ENCODE results near the gene SNX33. TPM values are rescaled to one million over a fixed set of nuclear protein-coding genes. Genes with fewer than 3 reads are reported as not detected.
"Not testable (repeated sequence)": the region's sequence is repeated elsewhere in the genome, so short reads cannot be mapped to it uniquely, and the experiment has no call there.

The SNX33 gene
- total and polyA plus RNA-seq, 3 donors from 2014 or later, result 8.3 to 11.5 (median 10.5) TPM

- DNase-seq, result no peak
- peaks cover 13% of the 10 kb centered on the region for H3K4me1 ChIP-seq
- H3K27me3 ChIP-seq, result no peaks in the 10 kb centered on the region
- no peak overlapping the region for H3K4me3 ChIP-seq
- TF ChIP-seq POLR2A (IDR thresholded peaks at IDR 0.05), result no peak
- TF ChIP-seq CTCF (IDR thresholded peaks at IDR 0.05), result no peak
- H3K36me3 ChIP-seq (ENCODE audit: low read depth, missing control alignments), result no peaks in the 10 kb centered on the region
- intact Hi-C loops (cut with DNase I; ENCODE audit: low total_unique reads), result loop anchor here (10.0 kb wide), 1 partner anchor 258 kb away; the partner anchor contains the start of gene MAN2C1
- peak overlapping the region in 1 of 2 donors; percentile 13 for H3K27ac ChIP-seq
- WGBS, 2 donors, result 71 to 76% methylated on average over 2 of the region's 2 CpGs
- no peaks in the 10 kb centered on the region for H3K9me3 ChIP-seq
Observed at GRCh38 chr15:75622505-75622904, 25.2 kb upstream of the SNX33 start.

- 1 to 2% methylated on average over 16 to 39 of the region's 47 CpGs for WGBS, 2 donors
- intact Hi-C loops (cut with DNase I; ENCODE audit: low total_unique reads), result loop anchor here (10.0 kb wide), 1 partner anchor 261 kb away; the partner anchor contains the start of gene MAN2C1
- peaks cover 10% of the 10 kb centered on the region for H3K4me1 ChIP-seq
- no peaks in the 10 kb centered on the region for H3K9me3 ChIP-seq
- TF ChIP-seq POLR2A (IDR thresholded peaks at IDR 0.05) (peak; percentile 28), CTCF (IDR thresholded peaks at IDR 0.05) (peak in 1 of 3 experiments; percentile 22)
- H3K27me3 ChIP-seq, result no peaks in the 10 kb centered on the region
- peak; percentile 97 for DNase-seq
- H3K36me3 ChIP-seq (ENCODE audit: low read depth, missing control alignments), result no peaks in the 10 kb centered on the region
- H3K27ac ChIP-seq, result peak within 1 kb of the TSS; percentile 91 to 96
- peak within 1 kb of the TSS; percentile 77 to 99 for H3K4me3 ChIP-seq
Observed at GRCh38 chr15:75625542-75626347, 22.0 kb upstream of the SNX33 start, which contains the start of gene SNUPN. Gene SNUPN, minus strand, starts transcription at chr15:75625725. Its CDS starts 4,674 bp downstream, at chr15:75621051.

- TF ChIP-seq POLR2A (IDR thresholded peaks at IDR 0.05) (no peak), CTCF (IDR thresholded peaks at IDR 0.05) (no peak)
- H3K27ac ChIP-seq, result no peak overlapping the region
- H3K4me1 ChIP-seq, result no peaks in the 10 kb centered on the region
- no peak overlapping the region for H3K4me3 ChIP-seq
- DNase-seq, result no peak
- intact Hi-C loops (cut with DNase I; ENCODE audit: low total_unique reads), result no loop called here
- no peaks in the 10 kb centered on the region for H3K9me3 ChIP-seq
- H3K27me3 ChIP-seq, result no peaks in the 10 kb centered on the region
- H3K36me3 ChIP-seq (ENCODE audit: low read depth, missing control alignments), result no peaks in the 10 kb centered on the region
Observed at GRCh38 chr15:75631935-75632334, 15.8 kb upstream of the SNX33 start.

- H3K27ac ChIP-seq; intact Hi-C loops (cut with DNase I; ENCODE audit: low total_unique reads); H3K36me3 ChIP-seq (ENCODE audit: low read depth, missing control alignments); H3K27me3 ChIP-seq; H3K4me3 ChIP-seq; H3K9me3 ChIP-seq; DNase-seq: not testable (repeated sequence)
- WGBS, 2 donors, result 91 to 96% methylated on average over 7 of the region's 7 CpGs
- peaks cover 13% of the 10 kb centered on the region for H3K4me1 ChIP-seq
Observed at GRCh38 chr15:75633922-75634321, 13.8 kb upstream of the SNX33 start.

- H3K9me3 ChIP-seq, result no peaks in the 10 kb centered on the region
- WGBS, 2 donors, result 88 to 90% methylated on average over 6 of the region's 6 CpGs
- H3K4me1 ChIP-seq, result peaks cover 13% of the 10 kb centered on the region
- intact Hi-C loops (cut with DNase I; ENCODE audit: low total_unique reads), result no loop called here
- H3K4me3 ChIP-seq, result no peak overlapping the region
- no peak overlapping the region for H3K27ac ChIP-seq
- DNase-seq, result no peak
- TF ChIP-seq POLR2A (IDR thresholded peaks at IDR 0.05) (no peak), CTCF (IDR thresholded peaks at IDR 0.05) (no peak)
- H3K36me3 ChIP-seq (ENCODE audit: low read depth, missing control alignments), result no peaks in the 10 kb centered on the region
- H3K27me3 ChIP-seq, result no peaks in the 10 kb centered on the region
Observed at GRCh38 chr15:75636026-75636425, 11.7 kb upstream of the SNX33 start.
